ENCODE results near the gene MXRA7.

MXRA7 gene

DNA sequence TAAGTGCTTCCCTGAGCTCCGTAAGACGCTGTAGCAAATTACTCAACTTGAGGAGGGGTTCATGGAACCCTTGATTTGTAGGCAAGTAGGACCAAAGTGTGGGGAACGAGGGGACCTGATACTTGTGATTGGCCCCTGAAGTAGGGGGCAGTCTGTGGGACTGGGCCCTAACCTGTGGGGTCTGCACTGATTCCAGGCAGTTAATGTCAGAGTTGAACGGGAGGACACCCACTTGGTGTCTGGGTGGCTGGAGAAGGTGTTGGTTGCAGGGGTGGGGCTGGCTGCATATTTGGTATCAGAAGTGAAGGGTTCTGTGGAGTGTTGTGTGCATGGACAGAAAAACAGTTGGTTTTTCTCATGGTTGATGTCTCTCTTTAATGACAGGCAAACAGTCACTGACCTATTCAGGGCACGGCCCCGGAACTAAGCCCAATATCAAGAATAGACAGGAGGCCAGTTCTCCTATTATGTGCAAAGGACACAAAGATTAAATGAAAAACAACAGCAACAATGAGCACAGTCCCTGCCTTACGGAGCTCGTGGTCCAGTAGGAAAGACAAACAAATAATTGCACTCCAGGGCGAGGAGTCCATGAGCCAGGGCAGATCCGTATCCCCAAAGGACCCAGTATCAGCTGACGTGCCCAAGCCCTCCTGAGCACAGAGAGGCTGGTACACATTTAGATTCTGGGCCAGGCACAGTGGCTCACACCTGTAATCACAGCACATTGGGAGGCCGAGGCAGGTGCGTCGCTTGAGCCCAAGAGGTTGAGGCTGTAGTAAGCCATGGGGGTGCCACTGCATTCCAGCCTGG, 19.2 kb downstream of the MXRA7 start:
- DNase-seq, result no peak

DNA sequence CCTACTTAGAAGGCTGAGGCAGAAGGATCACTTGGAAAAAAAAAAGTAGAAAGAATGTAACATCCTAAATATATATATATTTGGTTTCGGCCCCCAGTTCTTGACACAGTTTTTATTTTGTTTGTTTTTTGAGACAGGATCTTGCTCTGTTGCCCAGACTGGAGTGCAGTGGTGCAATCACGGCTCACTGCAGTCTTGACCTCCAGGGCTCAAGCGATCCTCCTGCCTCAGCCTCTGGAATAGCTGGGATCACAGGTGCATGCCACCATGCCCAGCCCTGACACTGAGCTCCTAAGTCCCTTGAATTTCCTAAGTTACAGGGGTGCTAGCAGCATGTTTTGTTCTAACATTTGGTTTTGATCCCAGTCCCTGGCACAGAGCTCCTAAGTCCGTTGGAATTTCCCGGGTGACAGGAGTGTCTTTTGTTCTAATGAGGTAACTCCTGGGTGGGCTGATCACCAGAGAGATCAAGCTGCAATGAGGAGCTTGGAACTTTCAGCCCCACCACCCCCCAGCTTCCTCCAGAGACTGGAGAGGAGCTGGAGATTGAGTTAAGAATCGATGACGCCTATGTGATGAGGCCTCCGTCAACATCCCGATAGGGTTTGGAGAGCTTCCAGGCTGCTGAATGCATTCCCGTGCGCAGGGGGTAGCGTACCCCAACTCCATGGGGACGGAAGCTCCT, 20.0 kb downstream of the MXRA7 start:
- no peak for DNase-seq

DNA sequence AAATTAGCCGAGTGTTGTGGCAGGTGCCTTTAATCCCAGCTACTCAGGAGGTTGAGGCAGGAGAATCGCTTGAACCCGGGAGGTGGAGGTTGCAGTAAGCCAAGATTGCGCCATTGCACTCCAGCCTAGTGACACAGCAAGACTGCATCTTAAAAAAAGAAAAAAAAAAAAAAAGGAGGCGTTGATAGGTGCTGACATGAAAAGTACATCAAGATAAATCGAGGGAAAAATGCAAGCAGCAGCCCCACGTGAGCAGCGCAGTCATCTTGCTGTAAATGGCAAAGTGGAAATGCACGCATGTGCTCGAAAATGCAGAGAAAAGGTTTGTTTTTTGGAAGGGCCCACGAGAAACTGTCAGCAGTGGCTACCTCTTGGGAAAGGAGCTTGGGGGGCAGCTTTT, 20.9 kb downstream of the MXRA7 start:
- no peak for DNase-seq

DNA sequence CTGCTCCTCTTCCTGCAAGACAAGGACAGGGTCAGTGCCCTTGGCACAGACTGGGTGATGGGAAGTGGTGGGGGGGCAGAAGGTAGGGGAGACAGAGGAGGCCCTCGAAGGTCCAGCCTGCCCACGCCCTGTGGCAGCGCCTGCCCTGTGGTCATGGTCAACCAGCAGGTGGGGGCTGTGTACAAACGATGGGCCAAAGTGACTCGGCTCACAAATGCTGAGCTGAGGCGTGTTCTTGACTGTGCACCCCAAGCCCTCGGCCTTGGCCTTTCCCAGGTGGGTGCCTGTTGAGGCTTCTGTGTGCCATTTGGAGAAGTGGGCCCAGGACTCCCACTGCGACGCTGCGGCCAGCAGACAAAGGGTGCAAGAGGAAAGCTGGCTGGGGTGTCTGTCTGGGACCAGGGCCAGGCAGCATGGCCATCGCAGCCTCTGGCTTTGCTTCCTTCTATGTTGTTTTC, 22.6 kb downstream of the MXRA7 start:
- DNase-seq, result peak; percentile 40

DNA sequence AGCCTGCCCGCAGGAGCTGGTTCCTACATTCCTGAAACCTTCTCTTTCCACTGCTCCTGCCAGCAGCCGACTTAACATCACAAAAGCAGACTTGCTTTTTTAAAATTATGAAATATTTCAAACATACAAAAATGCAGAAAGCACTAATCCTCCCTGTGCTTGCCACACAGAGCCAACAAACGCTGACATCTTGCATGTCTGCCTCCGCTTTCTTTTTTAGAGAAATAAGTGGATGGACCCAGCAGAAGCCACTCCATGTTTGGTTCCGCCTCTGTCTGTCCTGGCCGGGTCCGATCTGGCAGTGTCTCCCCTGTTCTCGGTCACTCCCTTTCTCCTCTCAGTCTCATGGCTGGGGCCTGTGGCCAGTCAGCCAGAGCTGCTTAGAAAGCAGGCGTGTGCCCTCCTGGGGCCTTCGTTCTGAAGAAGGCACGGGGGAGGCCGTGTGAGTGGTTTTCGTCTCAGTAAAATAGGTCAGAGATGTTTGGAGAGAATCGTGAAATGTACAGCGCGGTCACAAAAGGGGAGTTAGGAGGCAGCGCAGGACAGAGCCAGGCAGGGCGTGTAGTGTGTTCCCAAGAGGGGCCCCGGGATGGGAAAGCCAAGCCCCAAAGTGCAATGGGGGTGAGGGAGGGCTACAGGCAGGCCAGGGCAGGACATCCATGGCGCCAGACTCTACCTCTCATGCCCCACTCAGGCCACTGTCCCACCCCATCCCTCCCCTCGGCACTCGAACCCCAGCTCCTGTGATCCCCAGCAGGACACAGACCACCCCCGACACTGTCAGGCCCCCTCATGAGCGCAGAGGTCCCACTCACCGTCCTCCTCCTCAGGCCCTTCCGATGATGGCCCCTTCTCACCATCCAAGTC, 23.2 kb downstream of the MXRA7 start:
- no peak for DNase-seq

DNA sequence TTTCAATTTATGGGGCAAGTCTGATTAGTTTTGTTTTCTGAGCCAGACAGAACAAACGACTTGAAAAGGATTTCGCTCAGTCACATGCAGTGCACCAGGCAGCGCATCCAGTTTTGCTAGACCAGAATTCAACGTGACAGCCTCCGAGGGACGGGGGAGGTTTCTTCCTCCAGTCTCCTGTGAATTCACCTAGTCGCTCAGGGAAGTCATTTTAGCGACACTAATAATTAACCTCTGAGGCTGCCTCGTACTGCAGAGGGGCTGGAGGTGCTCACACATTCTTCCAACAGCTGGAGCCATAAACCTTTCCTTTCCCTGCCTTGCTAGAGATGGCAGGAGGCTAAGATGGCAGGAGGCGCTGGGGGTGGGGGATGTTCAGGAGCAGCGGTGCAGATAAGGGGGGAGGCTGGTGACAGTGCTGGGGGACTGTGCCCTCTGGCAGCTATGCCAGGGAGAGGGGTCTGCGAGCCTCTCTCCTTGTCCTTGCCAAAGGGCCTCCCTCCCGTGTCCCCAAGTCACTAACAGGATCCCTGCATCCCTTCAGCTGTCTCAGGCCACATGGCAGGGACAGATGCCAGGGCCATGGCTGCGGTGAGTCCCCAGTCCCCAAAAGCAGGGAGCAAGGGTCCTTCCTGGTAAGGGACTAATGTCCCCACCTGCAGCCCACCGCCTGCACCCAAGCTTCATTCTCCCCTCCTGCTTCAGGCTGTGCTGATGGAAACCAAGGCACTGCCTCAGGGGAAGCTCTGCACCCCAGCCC, 24.0 kb downstream of the MXRA7 start:
- DNase-seq, result no peak

DNA sequence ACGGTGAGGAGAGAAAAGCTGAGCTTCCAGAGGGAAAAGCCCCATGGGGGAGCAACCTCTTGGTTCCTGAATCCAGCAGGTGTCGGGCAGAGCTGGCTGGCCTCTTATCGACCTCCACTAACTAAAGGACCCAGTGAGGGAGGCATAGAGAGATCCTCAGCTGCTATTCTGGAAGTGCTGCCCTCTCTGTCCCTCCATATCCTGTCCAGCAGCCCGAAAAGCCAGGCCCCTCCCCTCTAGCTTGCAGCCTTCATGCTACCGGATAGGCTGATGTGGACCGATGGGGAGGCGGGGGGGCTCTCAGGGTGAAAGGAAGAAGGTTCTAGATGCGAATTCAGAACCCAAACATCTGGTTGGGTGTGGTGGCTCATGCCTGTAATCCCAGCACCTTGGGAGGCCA, 24.9 kb downstream of the MXRA7 start:
- DNase-seq, result no peak

DNA sequence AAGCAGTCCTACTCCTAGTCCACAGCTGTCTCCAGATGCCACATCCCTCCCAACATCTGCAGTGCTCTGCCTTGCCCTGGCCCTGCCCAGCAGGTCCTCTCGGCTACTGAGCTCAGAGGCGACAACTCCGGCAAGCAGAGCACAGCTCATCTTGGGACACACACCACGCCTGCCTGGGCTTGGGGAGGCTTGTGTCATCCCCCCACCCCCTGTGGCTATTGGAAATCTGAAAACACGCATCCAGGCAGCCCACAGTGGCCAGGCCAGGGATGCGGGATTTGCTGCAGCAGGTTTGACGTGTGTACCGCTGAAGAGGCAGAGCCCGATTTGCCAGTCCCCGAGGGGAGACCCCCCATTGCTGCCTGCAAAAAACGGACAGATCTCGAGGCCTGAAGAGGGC, 25.4 kb downstream of the MXRA7 start:
- no peak for DNase-seq

DNA sequence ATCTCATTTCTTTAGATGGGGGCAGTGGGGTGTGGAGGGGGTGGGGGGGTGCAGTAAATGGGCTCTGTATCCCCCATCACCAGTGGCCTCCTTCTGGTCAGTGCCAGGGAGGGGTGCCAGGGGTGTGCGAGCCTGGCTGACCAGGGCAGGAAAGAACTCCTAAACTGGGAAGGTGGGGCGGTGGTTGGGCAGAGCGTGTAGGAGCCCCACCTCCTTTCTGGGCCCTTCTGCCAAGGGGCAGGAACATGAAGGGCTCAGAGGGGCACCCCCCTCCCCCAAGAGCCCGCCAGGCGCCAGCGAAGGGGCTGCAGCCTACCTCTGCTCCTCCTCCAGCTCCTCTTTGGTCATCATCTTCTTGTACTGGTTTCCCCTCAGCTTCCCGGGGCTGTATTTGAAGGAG, 26.0 kb downstream of the MXRA7 start:
- DNase-seq, result no peak

DNA sequence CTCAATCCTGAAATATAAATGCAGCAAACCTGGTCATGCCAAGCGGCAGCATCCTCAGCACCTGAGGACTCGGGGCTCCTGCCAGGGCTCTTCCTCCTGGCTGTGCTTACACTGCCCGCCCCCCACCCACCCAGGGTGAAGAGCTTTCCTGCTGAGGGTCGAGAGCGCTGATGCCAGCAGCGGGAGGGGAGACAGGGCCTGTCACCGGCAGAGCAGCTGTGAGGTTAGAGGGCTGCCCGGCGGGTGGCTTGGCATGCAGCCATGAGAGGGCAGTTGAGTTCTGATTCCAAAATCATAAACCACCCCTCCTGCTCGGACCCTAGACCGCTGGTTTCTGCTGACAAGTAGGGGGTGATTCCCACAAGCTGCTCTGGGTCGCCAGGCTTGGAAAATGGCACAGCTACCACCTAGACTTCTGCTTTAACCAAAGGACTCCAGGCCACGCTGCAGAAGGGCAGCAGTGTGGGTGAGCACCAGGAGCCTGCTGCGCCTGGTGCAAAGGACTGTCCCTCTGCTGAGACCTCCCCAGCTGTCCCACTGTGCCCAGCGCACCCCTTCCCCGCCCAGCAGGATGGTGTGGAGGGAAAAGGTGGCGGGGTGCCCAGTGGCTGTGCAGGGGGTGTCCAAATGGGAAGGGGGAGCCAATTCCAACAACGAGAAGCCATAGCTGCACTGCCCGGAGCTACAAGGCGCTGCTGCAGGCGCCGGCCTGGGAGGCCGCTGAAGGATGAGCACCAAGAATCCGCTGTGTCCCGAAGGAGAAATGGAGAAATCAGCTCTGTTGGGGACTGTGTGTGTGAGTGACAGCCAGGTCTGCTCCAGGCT, 26.6 kb downstream of the MXRA7 start:
- DNase-seq, result no peak

DNA sequence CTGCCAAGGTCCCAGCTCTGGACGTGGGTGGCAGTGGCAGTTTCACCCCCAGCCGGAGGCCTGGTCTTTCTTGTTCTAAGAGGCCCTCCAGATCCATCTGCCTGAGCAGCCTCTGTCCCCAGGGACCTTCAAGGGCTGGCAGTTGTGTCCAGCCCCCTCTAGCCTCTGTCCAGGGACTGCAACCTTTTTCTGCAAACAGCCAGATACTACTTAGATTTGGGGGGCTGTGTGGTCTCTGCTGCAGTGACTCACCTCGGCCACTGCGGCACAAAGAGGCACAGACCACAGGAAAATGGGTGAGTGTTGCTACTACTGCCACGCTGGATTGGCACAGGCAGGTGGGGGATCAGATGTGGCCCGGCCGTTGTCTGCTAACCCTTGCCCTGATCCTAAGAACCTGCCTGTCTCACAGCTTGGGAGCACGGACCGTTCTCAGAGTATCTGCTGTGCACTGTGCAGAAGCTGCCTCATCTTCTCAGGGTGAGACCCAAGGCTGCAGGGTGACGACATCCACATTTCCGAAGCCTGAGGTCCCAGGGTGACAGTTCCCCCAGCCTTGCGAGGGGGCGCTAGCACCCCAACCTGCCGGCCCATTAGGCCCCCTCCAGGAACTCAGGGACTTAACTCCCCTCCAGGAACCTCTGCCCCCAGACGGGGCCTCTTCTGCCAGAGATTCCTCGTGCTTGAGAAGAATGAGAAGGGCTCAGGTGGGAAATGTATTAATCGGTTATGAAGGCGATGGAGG, 27.6 kb downstream of the MXRA7 start:
- DNase-seq, result no peak

DNA sequence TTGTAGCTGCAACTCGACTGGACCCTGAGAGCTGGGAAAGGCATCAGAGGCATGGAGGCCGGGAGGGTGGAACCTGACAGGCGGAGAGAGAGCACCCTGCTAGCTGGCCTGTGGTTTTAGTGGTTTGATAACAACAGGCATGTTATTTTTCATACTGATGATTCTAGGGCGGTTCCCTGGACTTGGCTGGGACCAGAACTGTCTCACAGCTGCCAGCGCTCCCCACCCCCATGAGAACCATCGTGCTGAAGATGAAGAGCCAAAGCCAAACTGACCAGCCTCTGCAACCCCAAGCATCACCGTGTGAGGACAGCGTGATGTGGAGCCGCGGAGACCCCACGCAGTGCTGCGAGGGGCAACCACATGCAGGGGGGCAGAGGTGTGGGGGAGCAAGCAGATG, 28.5 kb downstream of the MXRA7 start:
- DNase-seq, result no peak

DNA sequence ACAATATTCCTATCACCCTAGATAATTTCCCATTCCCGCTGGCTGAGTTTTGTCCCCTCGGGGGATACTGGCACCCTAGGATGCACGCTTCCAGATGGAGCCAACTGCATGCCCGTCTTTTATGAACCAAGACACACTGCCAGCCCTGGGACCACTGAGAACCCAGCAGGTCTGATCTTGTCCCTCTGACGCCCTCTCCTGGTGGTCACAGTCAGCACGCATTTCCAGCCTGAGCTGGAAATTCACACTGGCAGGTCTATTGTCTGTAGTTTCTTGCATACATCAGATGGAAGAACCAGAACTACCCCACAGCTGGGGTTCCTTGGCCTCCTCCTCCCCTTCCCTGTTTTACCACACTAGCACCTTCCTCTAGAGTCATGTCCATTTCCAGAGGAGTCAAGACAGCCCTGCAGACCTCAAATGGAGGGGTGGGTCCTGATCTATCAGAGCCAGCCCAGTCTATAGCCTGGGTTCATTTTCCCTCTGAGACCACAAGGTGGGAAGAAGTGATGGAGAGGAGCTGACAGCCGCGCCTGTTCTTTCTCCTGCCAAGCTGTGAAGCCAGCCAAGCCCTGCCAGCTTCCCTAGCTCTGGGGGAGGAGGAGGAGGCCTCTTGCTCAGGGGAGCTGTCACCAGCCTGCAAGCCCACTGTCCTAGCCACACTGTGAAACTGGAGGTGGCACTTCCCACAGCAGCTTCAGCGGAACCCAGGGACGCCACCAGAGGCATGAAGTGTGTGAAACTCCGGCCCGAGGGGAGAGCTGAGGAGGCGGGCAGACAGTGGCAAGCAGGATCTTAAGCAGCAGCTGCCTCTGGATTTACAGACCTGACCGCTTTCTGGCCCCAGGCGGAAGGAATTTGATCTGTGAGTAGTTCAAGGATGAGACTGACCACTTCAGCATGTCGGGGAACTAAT, 29.3 kb downstream of the MXRA7 start:
- peak; percentile 62 for DNase-seq

DNA sequence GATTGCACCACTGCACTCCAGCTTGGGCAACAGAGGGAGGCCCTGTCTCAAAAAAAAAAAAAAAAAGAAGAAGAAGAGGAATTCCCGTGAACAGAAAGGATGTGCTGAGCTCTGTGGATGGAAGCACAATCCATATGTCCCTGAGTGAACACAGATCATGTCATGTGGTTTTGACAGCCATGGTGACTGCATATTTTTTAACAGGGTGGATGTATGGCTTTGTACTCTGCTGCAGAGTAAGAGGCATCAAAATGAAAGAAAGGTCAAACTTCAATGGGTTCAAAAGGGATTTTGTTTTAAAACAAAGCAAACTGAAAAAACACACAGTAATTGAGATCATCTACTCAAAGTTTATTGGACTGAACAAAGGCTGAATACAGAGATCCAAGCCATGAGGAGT, 31.5 kb downstream of the MXRA7 start:
- no peak for DNase-seq

DNA sequence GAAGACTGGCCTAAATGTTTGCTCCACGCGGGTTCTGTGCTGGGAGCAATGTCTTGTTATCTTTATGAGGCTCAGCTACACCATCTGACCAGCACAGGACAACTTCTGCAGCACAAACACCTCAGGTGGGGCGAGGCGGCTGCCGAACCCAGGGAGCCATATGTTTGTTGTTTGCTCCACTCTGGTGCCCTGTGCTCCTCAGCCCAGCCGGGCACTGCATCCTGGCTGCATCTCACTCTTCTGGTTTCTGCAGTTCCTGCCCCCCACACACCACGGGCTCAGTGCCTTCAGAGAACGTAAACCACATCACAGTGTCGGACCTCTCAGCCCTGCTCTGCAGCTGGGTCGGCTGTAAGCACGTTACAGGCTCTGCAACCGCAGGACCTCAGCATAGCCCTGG, 32.4 kb downstream of the MXRA7 start:
- DNase-seq, result no peak

DNA sequence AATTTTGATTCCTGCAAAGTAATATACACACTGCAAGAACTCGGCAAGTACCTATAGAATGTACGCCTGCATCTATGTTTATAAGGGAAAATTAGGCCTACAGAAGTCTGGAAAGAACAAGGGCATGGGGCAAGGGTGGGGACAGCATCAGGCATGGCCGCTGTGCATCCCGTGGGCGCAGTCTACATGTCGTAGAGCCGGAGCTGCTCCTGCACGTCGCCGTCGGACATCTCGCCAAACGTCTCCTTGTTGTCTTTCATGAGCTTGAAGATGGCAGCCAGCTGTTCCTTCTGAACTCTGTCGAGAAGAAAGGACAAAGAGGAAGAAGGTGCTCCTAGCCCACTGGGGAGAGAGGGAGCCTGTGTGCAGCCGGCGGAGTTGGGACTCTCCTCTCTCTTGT, 33.4 kb downstream of the MXRA7 start:
- no peak for DNase-seq

DNA sequence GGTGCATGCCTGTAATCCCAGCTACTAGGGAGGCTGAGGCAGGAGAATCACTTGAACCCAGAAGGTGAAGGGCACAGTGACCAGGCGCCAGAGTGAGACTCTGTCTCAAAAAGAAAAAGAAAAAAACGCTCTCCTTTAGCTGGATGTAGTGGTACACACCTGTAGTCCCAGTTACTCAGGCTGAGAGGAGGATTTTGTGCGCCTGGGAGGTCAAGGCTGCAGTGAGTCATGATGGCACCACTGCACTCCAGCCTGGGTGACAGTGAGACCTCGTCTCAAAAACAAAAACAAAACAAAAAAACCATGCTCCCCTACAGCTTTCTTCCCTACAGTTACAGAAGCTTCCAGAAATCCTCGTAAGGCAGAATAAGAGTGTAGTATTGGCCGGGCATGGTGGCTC, 34.1 kb downstream of the MXRA7 start:
- DNase-seq, result no peak

DNA sequence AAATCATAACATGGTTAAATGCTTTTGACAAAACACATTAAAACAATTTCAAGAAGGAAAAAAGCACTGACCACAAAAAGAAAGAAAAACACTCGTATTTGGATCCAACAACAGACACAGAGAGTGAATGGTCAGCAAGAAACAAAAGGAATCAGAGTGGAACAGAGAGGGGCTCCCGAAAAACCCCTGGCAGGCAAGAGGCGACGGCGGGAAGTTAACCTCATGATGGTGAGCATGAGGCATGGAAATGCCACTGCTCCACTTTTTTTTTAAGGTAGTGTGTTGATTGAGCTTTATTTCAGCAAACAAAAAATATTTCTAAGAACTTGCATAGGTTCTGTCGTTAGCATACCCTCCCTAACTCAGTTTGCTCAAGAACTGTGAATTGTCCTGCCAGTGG, 35.1 kb downstream of the MXRA7 start:
- no peak for DNase-seq

DNA sequence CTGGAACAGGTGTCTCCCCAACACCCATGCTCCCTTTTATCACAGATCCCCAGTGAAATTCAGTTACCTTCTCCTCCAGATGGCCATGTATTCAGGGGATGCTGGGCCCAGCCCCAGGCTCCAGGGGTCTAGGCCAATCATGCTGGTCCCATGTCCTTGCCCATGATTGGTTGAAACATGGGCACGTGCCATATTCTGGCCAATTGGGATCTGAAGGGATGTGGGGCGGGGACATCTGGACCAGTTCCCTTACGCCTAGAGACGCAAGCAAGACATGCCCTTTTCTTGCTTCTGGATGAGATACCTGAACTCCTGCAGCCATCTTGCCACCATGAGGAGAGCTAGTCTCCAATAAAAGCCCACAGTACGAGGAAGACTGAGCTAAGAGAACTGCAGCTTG, 36.2 kb downstream of the MXRA7 start:
- no peak for DNase-seq

DNA sequence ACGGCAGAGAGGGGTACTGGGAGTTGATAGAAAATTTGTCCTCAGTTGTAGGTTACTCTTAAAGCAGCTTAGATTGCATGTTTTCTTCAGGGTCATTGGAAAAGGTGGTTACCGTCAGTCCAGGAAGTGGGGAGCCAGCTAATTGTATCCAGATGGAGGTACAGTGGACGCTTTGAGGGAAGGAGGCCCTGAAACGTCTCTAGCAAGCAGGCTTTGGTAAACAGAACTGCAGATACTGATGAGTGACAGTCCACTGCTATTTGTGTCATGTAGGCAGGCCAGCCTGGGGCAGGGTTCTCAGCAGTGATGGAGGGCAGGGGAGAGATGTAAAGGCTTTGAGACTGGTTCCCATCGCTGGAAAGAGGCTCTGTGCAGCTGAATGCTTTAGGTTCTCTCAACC, 37.0 kb downstream of the MXRA7 start:
- peak; percentile 65 for DNase-seq
